NCI-H446 treated with DMSO at 0.1 percent for 48 hours (cell line): Measurements from ENCODE around the gene IGF2R.
"Not testable (repeated sequence)": the region's sequence is repeated elsewhere in the genome, so short reads cannot be mapped to it uniquely, and the experiment has no call there.

Experiments
- DNase-seq: peaks from one replicate; lab custom pipeline; 2025; lab: John Stamatoyannopoulos, UW

The IGF2R gene

GRCh38 chr6:159997498-159998101, 28.7 kb downstream of the IGF2R start:
- no peak for DNase-seq

- no peak for DNase-seq
Measured at GRCh38 chr6:159998538-159998937, 29.7 kb downstream of the IGF2R start.

- DNase-seq = no peak
Measured at GRCh38 chr6:159999240-159999671, 30.4 kb downstream of the IGF2R start.

GRCh38 chr6:160000280-160000704, 31.4 kb downstream of the IGF2R start:
- no peak for DNase-seq

GRCh38 chr6:160000893-160001427, 32.1 kb downstream of the IGF2R start:
- DNase-seq = not testable (repeated sequence)

- no peak for DNase-seq
Measured at GRCh38 chr6:160002882-160003281, 34.0 kb downstream of the IGF2R start.

GRCh38 chr6:160004018-160004417, 35.1 kb downstream of the IGF2R start:
- no peak for DNase-seq

- DNase-seq = no peak
Measured at GRCh38 chr6:160004419-160005175, 35.7 kb downstream of the IGF2R start.

GRCh38 chr6:160005211-160005610, 36.3 kb downstream of the IGF2R start:
- no peak for DNase-seq

- DNase-seq = no peak
Measured at GRCh38 chr6:160005861-160006540, 37.1 kb downstream of the IGF2R start.

GRCh38 chr6:160007145-160007544, 38.3 kb downstream of the IGF2R start:
- DNase-seq = no peak

- DNase-seq = no peak
Measured at GRCh38 chr6:160007611-160008010, 38.7 kb downstream of the IGF2R start.

GRCh38 chr6:160010067-160010466, 41.2 kb downstream of the IGF2R start:
- no peak for DNase-seq

GRCh38 chr6:160013987-160014868, 45.3 kb downstream of the IGF2R start:
- DNase-seq = no peak

GRCh38 chr6:160014869-160015182, 45.9 kb downstream of the IGF2R start:
- DNase-seq = no peak

- DNase-seq = no peak
Measured at GRCh38 chr6:160015778-160016684, 47.1 kb downstream of the IGF2R start.

GRCh38 chr6:160022101-160022500, 53.2 kb downstream of the IGF2R start:
- no peak for DNase-seq

GRCh38 chr6:160022793-160023192, 53.9 kb downstream of the IGF2R start:
- DNase-seq = no peak

GRCh38 chr6:160024152-160024551, 55.3 kb downstream of the IGF2R start:
- no peak for DNase-seq

- no peak for DNase-seq
Measured at GRCh38 chr6:160027076-160027475, 58.2 kb downstream of the IGF2R start.

- no peak for DNase-seq
Measured at GRCh38 chr6:160027931-160028330, 59.0 kb downstream of the IGF2R start.
